ENCODE results near the gene CHST12. TPM values are rescaled to one million over a fixed set of nuclear protein-coding genes. Genes with fewer than 3 reads are reported as not detected.

CHST12 gene
- total and polyA plus RNA-seq, 2 of the 4 experiments (the other 2 are of a cell fraction) = 3.8 to 27.0 TPM

- H3K4me1 ChIP-seq (ENCODE audit: control insufficient read depth, insufficient read depth, low read length) = no peaks in the 10 kb centered on the region
- TF ChIP-seq MAFK (IDR thresholded peaks at IDR 0.05; ENCODE audit: low read depth, low read length) = no peak
- TF ChIP-seq RAD21 (IDR thresholded peaks at IDR 0.05; ENCODE audit: low read length) = no peak
- TF ChIP-seq NFE2L2 (IDR thresholded peaks at IDR 0.05; ENCODE audit: low read depth, low read length) = no peak
- TF ChIP-seq FOS (IDR thresholded peaks at IDR 0.05; ENCODE audit: low read depth, low read length) = no peak
- TF ChIP-seq CTCF (conservative IDR thresholded peaks at IDR 0.05; ENCODE audit: low read depth, low read length) = no peak
- TF ChIP-seq, protein P1, sequence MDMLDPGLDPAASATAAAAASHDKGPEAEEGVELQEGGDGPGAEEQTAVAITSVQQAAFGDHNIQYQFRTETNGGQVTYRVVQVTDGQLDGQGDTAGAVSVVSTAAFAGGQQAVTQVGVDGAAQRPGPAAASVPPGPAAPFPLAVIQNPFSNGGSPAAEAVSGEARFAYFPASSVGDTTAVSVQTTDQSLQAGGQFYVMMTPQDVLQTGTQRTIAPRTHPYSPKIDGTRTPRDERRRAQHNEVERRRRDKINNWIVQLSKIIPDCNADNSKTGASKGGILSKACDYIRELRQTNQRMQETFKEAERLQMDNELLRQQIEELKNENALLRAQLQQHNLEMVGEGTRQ (IDR thresholded peaks at IDR 0.05; ENCODE audit: low read depth, low read length) = no peak
- TF ChIP-seq RCOR1 (IDR thresholded peaks at IDR 0.05; ENCODE audit: insufficient replicate concordance, low read length) = no peak
- H3K9ac ChIP-seq (ENCODE audit: low read depth, low read length) = no peak overlapping the region
- in situ Hi-C loops (cut with MboI; ENCODE audit: low sequenced_read_pairs) = no loop called here
- ATAC-seq (ENCODE audit: low read depth) = no peak
- H4K20me1 ChIP-seq (ENCODE audit: insufficient read depth, low read length) = no peaks in the 10 kb centered on the region
- H3K9me1 ChIP-seq (ENCODE audit: insufficient read depth, low read length) = no peaks in the 10 kb centered on the region
- no peak overlapping the region for H2AK5ac ChIP-seq (ENCODE audit: low read depth, low read length)
- ChIA-PET CTCF (no interaction called here), POLR2A (ENCODE audit: unreplicated experiment) (no interaction called here)
- no peak overlapping the region for H2BK5ac ChIP-seq (ENCODE audit: low read depth, low read length, poor library complexity, severe bottlenecking)
- no peak overlapping the region for H4K8ac ChIP-seq (ENCODE audit: low read depth in 2 of 2, low read length in 2 of 2)
- H3K4me2 ChIP-seq (ENCODE audit: low read depth, low read length) = no peak overlapping the region
- H3K79me1 ChIP-seq (ENCODE audit: low read depth in 1 of 2, low read length in 2 of 2) = no peaks in the 10 kb centered on the region
- H2BK120ac ChIP-seq (ENCODE audit: low read depth, low read length) = no peak overlapping the region
- peaks cover 13% of the 10 kb centered on the region; the same call in 1 of the 2 replicates for H3K27me3 ChIP-seq (ENCODE audit: control insufficient read depth, insufficient read depth, low read length)
- dilution Hi-C loops (cut with HindIII; ENCODE audit: low sequenced_read_pairs, unreplicated experiment) = no loop called here
- no peak overlapping the region for H3K4ac ChIP-seq (ENCODE audit: low read depth, low read length)
- no peak overlapping the region for H3K27ac ChIP-seq (ENCODE audit: insufficient read depth, low read length)
- no peak overlapping the region for H3K18ac ChIP-seq (ENCODE audit: low read depth, low read length)
- H2AK9ac ChIP-seq (replicated peaks; ENCODE audit: low read depth, low read length, poor library complexity) = peak overlapping the region; percentile 76
- no peak overlapping the region for H3K14ac ChIP-seq (replicated peaks; ENCODE audit: low read depth, low read length)
- no peaks in the 10 kb centered on the region for H3K9me3 ChIP-seq (ENCODE audit: control insufficient read depth, insufficient read depth, low read length)
- no peak overlapping the region for H2BK15ac ChIP-seq (ENCODE audit: low read depth, low read length)
- DNase-seq = no peak
- no peak overlapping the region for H3K56ac ChIP-seq (ENCODE audit: extremely low read depth, insufficient read depth, low read length)
- WGBS, 2 experiments (ENCODE audit: extremely low coverage in 2 of 2, insufficient read length in 1 of 2) = 65% methylated on average over 15 of the region's 25 CpGs; no CpG with 5 or more reads in 1 of the 2 experiments
- H2BK20ac ChIP-seq (ENCODE audit: low read depth, low read length) = no peak overlapping the region
- no peak overlapping the region for H4K5ac ChIP-seq (ENCODE audit: low read depth, low read length)
- no TSS peak for BruUV-seq (replicated peaks)
- intact Hi-C loops (cut with micrococcal nuclease) = loop anchor here (2.0 to 10.0 kb wide), 3 partner anchors 82 to 678 kb away; partner anchors contain the start of gene IQCE
- no peak overlapping the region for H3K23ac ChIP-seq (ENCODE audit: low read depth, low read length)
- no peak overlapping the region for H3K4me3 ChIP-seq (ENCODE audit: insufficient read depth, low read depth, low read length)
- no peak overlapping the region for H2AFZ ChIP-seq (replicated peaks; ENCODE audit: low read length, poor library complexity)
- no peaks in the 10 kb centered on the region for H3K36me3 ChIP-seq (ENCODE audit: control insufficient read depth, insufficient read depth, low read length)
- no peak overlapping the region for H4K91ac ChIP-seq (ENCODE audit: insufficient read depth, low read depth, low read length)
Observed at GRCh38 chr7:2476776-2477446, 73.5 kb downstream of the CHST12 start.

All from IMR-90 (cell line).